NCI-H1092 treated with DMSO at 0.1 percent for 48 hours (cell line): ENCODE data around the gene WNT10A.
"Not testable (repeated sequence)": the region's sequence is repeated elsewhere in the genome, so short reads cannot be mapped to it uniquely, and the experiment has no call there.

Experiments
- DNase-seq: peaks from one replicate; lab custom pipeline; 2025; lab: John Stamatoyannopoulos, UW

WNT10A gene

GRCh38 chr2:218931751-218932150, 51.1 kb downstream of the WNT10A start:
- DNase-seq = not testable (repeated sequence)
